Measurements from ENCODE around the gene IGF1R. TPM values are rescaled to one million over a fixed set of nuclear protein-coding genes. Genes with fewer than 3 reads are reported as not detected.
A peak's percentile ranks its signal among the peaks of the same experiment; 100 is the strongest.

IGF1R gene
- total RNA-seq, 2 experiments from 2014 or later = 26.3 to 43.7 TPM

DNA sequence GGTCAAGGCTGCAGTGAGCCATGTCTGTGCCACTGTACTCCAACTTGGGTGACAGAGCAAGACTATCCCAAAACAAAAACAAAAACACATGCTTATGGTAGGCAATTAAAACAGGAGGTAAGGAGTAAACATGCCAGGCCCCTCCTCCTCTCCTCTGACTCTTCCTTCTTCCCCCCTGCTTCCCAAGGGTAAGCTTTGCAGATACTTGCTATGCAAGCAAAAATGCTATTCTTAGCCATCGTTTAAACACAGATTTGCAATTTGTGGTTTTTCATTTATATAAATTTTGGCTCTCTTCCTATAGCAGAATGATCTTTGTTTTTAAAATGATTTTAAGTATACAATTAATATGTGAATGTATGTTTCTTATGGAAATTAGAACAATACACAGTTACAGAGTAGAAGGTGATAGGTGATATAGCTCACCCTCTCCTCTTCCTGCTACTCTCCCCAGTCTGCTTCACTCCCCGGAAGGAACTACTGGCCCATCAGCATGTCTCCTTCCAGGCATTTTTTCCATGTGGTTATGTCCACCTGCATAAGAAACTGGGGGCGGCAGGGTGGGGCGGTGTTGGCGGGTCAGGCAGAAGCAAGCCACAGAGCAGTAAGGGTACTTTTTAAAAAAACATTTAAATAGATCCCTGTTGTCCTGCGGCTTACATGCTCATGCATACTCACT is 42.1 kb downstream of the IGF1R start:
- ChIA-PET POLR2A (no interaction called here), CTCF (no interaction called here)
- Mint-ChIP-seq H3K36me3 (ENCODE audit: low read depth) (no peaks in the 10 kb centered on the region), H3K4me3 (no peak overlapping the region), H3K9me3 (ENCODE audit: low read depth) (no peaks in the 10 kb centered on the region), H3K27ac (no peak overlapping the region), H3K27me3 (no peaks in the 10 kb centered on the region), H3K4me1 (peaks cover 38% of the 10 kb centered on the region)
- DNase-seq (no peak), ATAC-seq (no peak)
- intact Hi-C loops (cut with DNase I, micrococcal nuclease) = no loop called here

DNA sequence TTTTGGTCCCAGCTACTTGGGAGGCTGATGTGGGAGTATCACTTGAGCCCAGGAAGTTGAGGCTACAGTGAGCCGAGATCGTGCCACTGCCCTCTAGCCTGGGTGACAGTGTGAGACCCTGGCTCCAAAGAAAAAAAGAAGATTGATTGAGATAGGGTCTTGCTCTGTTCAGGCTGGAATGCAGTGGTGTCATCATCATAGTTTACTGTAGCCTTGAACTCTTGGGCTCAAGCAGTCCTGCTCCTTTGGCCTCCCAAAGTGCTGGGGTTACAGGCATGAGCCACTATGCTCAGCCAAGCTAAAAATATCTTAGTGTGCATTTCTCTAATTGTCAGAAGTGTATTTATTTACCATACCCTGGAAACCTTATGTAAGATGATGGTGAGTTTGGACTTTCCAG is 43.9 kb downstream of the IGF1R start:
- DNase-seq = no peak
- no peaks in the 10 kb centered on the region for H3K27me3 Mint-ChIP-seq
- intact Hi-C loops (cut with DNase I, micrococcal nuclease) = no loop called here
- CTCF ChIA-PET = interaction anchor here (0.6 to 0.7 kb wide), 2 partner anchors 87 to 170 kb away, joined by 3 read pairs; no protein-coding TSS in a partner anchor
- H3K4me1 Mint-ChIP-seq = peaks cover 39% of the 10 kb centered on the region
- H3K36me3 Mint-ChIP-seq (ENCODE audit: low read depth) = no peaks in the 10 kb centered on the region
- H3K9me3 Mint-ChIP-seq (ENCODE audit: low read depth) = no peaks in the 10 kb centered on the region
- H3K27ac Mint-ChIP-seq = no peak overlapping the region
- POLR2A ChIA-PET = no interaction called here
- ATAC-seq = no peak
- no peak overlapping the region for H3K4me3 Mint-ChIP-seq

DNA sequence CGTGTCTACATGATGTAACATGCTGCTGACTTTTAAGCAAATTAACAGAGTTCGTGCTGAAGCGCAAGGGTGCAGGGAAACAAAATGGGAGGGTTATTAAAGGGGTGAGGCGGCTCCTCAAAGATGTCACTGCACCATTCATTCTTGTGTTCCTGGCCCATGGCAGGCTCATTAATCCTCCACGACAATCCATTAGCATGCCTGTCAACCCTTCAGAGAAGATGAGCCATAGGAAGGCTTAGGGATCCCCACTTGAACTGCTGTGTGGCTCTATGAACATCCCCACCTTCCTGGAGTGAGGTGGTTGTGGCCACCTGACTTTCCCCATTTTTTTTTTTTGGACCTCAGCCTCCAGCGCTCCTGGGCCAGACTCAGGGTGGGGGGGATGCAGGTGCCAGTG is 45.8 kb downstream of the IGF1R start:
- intact Hi-C loops (cut with DNase I, micrococcal nuclease) = no loop called here
- Mint-ChIP-seq H3K4me3 (no peak overlapping the region), H3K4me1 (peaks cover 36% of the 10 kb centered on the region), H3K9me3 (ENCODE audit: low read depth) (no peaks in the 10 kb centered on the region), H3K36me3 (ENCODE audit: low read depth) (no peaks in the 10 kb centered on the region), H3K27ac (no peak overlapping the region), H3K27me3 (no peaks in the 10 kb centered on the region)
- ChIA-PET POLR2A (no interaction called here), CTCF (no interaction called here)
- DNase-seq (no peak), ATAC-seq (no peak)

GRCh38 chr15:98698792-98699191 is 50.5 kb downstream of the IGF1R start:
- Mint-ChIP-seq H3K4me3 (no peak overlapping the region), H3K36me3 (ENCODE audit: low read depth) (no peaks in the 10 kb centered on the region), H3K4me1 (peaks cover 61% of the 10 kb centered on the region), H3K27me3 (no peaks in the 10 kb centered on the region), H3K9me3 (ENCODE audit: low read depth) (no peaks in the 10 kb centered on the region), H3K27ac (no peak overlapping the region)
- intact Hi-C loops (cut with DNase I, micrococcal nuclease) = no loop called here
- ChIA-PET CTCF (interaction anchor here (1.6 kb wide), 1 partner anchor 39 kb away, joined by 4 read pairs; no protein-coding TSS in a partner anchor), POLR2A (no interaction called here)
- ATAC-seq (no peak), DNase-seq (no peak)

- POLR2A ChIA-PET = no interaction called here
- peaks cover 55% of the 10 kb centered on the region for H3K4me1 Mint-ChIP-seq
Measured at GRCh38 chr15:98699591-98700424, 51.5 kb downstream of the IGF1R start.

GRCh38 chr15:98700519-98700918 is 52.2 kb downstream of the IGF1R start:
- H3K36me3 Mint-ChIP-seq (ENCODE audit: low read depth) = no peaks in the 10 kb centered on the region
- no peaks in the 10 kb centered on the region for H3K9me3 Mint-ChIP-seq (ENCODE audit: low read depth)
- H3K4me1 Mint-ChIP-seq = peaks cover 50% of the 10 kb centered on the region
- POLR2A ChIA-PET = no interaction called here
- no peaks in the 10 kb centered on the region for H3K27me3 Mint-ChIP-seq
- CTCF ChIA-PET = interaction anchor here (0.6 to 1.6 kb wide), 2 partner anchors 41 to 45 kb away, joined by 3 to 4 read pairs; no protein-coding TSS in a partner anchor
- DNase-seq (peak; percentile 36), ATAC-seq (peak; percentile 27)
- no peak overlapping the region for H3K4me3 Mint-ChIP-seq
- intact Hi-C loops (cut with DNase I, micrococcal nuclease) = no loop called here
- H3K27ac Mint-ChIP-seq = peak overlapping the region; percentile 20

More at GRCh38 chr15:98699591-98700424, 51.5 kb downstream of the IGF1R start:
- Mint-ChIP-seq H3K27ac (peak overlapping the region; percentile 56), H3K27me3 (no peaks in the 10 kb centered on the region), H3K36me3 (ENCODE audit: low read depth) (no peaks in the 10 kb centered on the region), H3K4me3 (no peak overlapping the region), H3K9me3 (ENCODE audit: low read depth) (no peaks in the 10 kb centered on the region)
- intact Hi-C loops (cut with DNase I, micrococcal nuclease) = no loop called here
- peak; percentile 84 for ATAC-seq
- DNase-seq = peak; percentile 21
- CTCF ChIA-PET = interaction anchor here (0.6 to 1.6 kb wide), 2 partner anchors 40 to 44 kb away, joined by 3 to 4 read pairs; no protein-coding TSS in a partner anchor

DNA sequence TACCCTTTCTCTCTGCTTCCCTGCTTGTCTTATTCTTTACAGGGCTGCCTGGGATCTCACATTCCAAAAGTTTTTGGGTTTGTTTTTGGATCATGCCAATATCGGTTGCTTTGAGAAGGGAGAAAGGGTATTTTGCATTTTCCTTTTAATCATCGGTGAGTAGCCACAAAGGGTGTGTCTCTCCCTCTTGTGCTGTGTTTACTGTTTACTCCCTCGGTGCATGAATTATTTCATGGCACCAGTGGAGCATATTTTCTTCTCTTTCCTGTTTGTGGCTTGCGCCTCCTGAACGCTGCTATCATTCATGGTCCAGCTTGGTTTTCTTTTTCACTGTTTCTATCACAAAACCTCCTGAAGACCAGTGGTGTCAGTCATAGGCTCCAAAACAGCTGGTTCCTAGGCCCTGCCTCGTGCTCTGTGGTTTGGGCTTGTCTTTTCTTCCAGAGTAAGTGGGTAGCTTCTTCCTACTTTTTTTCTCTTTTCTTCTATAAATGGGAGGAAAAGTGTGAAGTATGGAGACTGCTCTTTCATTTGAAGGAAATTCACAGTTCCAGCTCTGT is 54.9 kb downstream of the IGF1R start:
- CTCF ChIA-PET = interaction anchor here (0.8 kb wide), 1 partner anchor 168 kb away, joined by 3 read pairs; no protein-coding TSS in a partner anchor
- H3K27me3 Mint-ChIP-seq = no peaks in the 10 kb centered on the region
- DNase-seq = no peak

DNA sequence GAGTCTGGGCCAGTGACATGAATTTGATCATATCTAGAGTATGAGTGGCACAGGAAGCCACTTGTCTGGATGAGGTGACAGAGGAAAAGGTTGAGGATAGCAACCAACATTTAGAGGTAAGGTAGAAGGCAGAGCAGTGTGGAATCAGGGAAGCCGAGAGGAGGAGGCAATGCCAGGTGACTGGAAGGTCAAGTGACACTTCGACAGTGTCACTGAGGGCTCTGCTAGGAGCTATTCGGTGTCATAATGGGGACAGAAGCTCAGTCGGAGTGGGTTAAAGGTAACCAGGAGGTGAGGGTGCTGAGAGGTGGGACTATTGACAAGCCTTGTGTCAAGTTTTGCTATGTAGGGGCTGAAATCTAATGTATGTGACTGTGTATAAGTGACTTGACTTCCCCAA is 56.7 kb downstream of the IGF1R start:
- ATAC-seq (peak; percentile 23), DNase-seq (no peak)
- POLR2A ChIA-PET = no interaction called here
- H3K27me3 Mint-ChIP-seq = no peaks in the 10 kb centered on the region
- peaks cover 16% of the 10 kb centered on the region for H3K4me1 Mint-ChIP-seq
- intact Hi-C loops (cut with DNase I, micrococcal nuclease) = no loop called here
- no peak overlapping the region for H3K4me3 Mint-ChIP-seq
- H3K27ac Mint-ChIP-seq = no peak overlapping the region
- CTCF ChIA-PET = interaction anchor here (1.5 kb wide), 1 partner anchor 74 kb away, joined by 3 read pairs; no protein-coding TSS in a partner anchor
- no peaks in the 10 kb centered on the region for H3K9me3 Mint-ChIP-seq (ENCODE audit: low read depth)
- peaks cover 15% of the 10 kb centered on the region for H3K36me3 Mint-ChIP-seq (ENCODE audit: low read depth)

More for the DNA sequence above, 54.9 kb downstream of the IGF1R start:
- peaks cover 35% of the 10 kb centered on the region for H3K4me1 Mint-ChIP-seq
- intact Hi-C loops (cut with DNase I, micrococcal nuclease) = no loop called here
- no peak for ATAC-seq
- no peaks in the 10 kb centered on the region for H3K9me3 Mint-ChIP-seq (ENCODE audit: low read depth)
- H3K4me3 Mint-ChIP-seq = no peak overlapping the region
- H3K36me3 Mint-ChIP-seq (ENCODE audit: low read depth) = peaks cover 7% of the 10 kb centered on the region
- POLR2A ChIA-PET = no interaction called here
- no peak overlapping the region for H3K27ac Mint-ChIP-seq

DNA sequence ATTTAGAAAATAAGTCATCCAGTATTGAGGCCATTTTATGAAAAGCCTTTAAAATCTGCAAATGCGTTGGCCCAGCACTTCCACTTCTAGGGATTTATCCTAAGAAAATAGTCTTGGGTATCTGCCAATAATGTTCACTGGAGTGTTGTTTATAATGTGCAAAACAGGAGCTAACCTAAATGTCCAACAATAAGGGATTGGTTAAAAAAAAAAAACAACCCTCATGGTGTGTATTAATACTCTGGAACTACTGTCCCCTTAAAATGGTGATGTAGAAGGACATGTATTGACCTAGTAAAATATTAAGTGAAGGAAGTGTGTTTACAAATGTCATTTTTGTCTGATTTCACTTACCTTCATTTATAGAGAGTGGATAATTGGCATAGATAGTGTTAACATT is 58.0 kb downstream of the IGF1R start:
- intact Hi-C loops (cut with DNase I, micrococcal nuclease) = no loop called here
- H3K27ac Mint-ChIP-seq = no peak overlapping the region
- no peak for ATAC-seq
- POLR2A ChIA-PET = no interaction called here
- CTCF ChIA-PET = interaction anchor here (0.6 to 1.0 kb wide), 3 partner anchors 13 to 31 kb away, joined by 3 read pairs; no protein-coding TSS in a partner anchor
- H3K4me3 Mint-ChIP-seq = no peak overlapping the region
- no peaks in the 10 kb centered on the region for H3K9me3 Mint-ChIP-seq (ENCODE audit: low read depth)
- peaks cover 7% of the 10 kb centered on the region for H3K4me1 Mint-ChIP-seq
- no peak for DNase-seq
- peaks cover 25% of the 10 kb centered on the region for H3K36me3 Mint-ChIP-seq (ENCODE audit: low read depth)
- H3K27me3 Mint-ChIP-seq = no peaks in the 10 kb centered on the region

GRCh38 chr15:98706986-98707385 is 58.6 kb downstream of the IGF1R start:
- H3K36me3 Mint-ChIP-seq (ENCODE audit: low read depth) = peaks cover 31% of the 10 kb centered on the region
- CTCF ChIA-PET = interaction anchor here (0.8 kb wide), 1 partner anchor 12 kb away, joined by 3 read pairs; no protein-coding TSS in a partner anchor
- H3K27me3 Mint-ChIP-seq = no peaks in the 10 kb centered on the region
- H3K27ac Mint-ChIP-seq = no peak overlapping the region
- H3K9me3 Mint-ChIP-seq (ENCODE audit: low read depth) = peaks cover 1% of the 10 kb centered on the region
- ATAC-seq (no peak), DNase-seq (no peak)
- H3K4me3 Mint-ChIP-seq = no peak overlapping the region
- peaks cover 7% of the 10 kb centered on the region for H3K4me1 Mint-ChIP-seq
- intact Hi-C loops (cut with DNase I, micrococcal nuclease) = no loop called here
- POLR2A ChIA-PET = no interaction called here

GRCh38 chr15:98708037-98708590 is 59.8 kb downstream of the IGF1R start:
- H3K36me3 Mint-ChIP-seq (ENCODE audit: low read depth) = peaks cover 36% of the 10 kb centered on the region
- ChIA-PET POLR2A (no interaction called here), CTCF (interaction anchor here (0.7 kb wide), 1 partner anchor 286 kb away, joined by 4 read pairs; no protein-coding TSS in a partner anchor)
- intact Hi-C loops (cut with DNase I, micrococcal nuclease) = no loop called here
- peaks cover 3% of the 10 kb centered on the region for H3K9me3 Mint-ChIP-seq (ENCODE audit: low read depth)
- no peak overlapping the region for H3K27ac Mint-ChIP-seq
- no peak for ATAC-seq
- no peak overlapping the region for H3K4me3 Mint-ChIP-seq
- DNase-seq = no peak
- H3K4me1 Mint-ChIP-seq = peaks cover 5% of the 10 kb centered on the region
- no peaks in the 10 kb centered on the region for H3K27me3 Mint-ChIP-seq

Data from activated CD4-positive, alpha-beta T cell treated with anti-CD3 and anti-CD28 coated beads for 36 hours (primary cell).